Activated naive CD8-positive, alpha-beta T cell treated with anti-CD3 and anti-CD28 coated beads, Interleukin-2, amount 50 U/mL, for 24 hours (primary cell): ENCODE data around the gene SNRNP70.
"Not testable (repeated sequence)": the region's sequence is repeated elsewhere in the genome, so short reads cannot be mapped to it uniquely, and the experiment has no call there.

Source experiments
- ATAC-seq: fragments of 150-1000 bp; cut with Tn5 transposase; one replicate; pipeline ENCODE4 v1.10.0; 2021
- DNase-seq: peaks from one replicate; pipeline ENCODE4 v3.0.0; 2021
- H3K27ac Mint-ChIP-seq: one replicate; pipeline ENCODE4 v1.8.0; 2021; ENCODE audit warnings: mild to moderate bottlenecking, mixed read lengths
- H3K27me3 Mint-ChIP-seq: one replicate; pipeline ENCODE4 v1.8.0; 2021; ENCODE audit warnings: mixed read lengths
- H3K36me3 Mint-ChIP-seq: one replicate; pipeline ENCODE4 v1.8.0; 2021; ENCODE audit warnings: low read depth, mixed read lengths
- H3K4me1 Mint-ChIP-seq: one replicate; pipeline ENCODE4 v1.8.0; 2021; ENCODE audit warnings: mixed read lengths
- H3K4me3 Mint-ChIP-seq: one replicate; pipeline ENCODE4 v1.8.0; 2021; ENCODE audit warnings: mild to moderate bottlenecking, moderate library complexity, mixed read lengths
- H3K9me3 Mint-ChIP-seq: one replicate; pipeline ENCODE4 v1.8.0; 2021; ENCODE audit warnings: mixed read lengths

Gene SNRNP70

GRCh38 chr19:49074869-49075268 is 10.4 kb upstream of the SNRNP70 start:
- not testable (repeated sequence) for ATAC-seq, H3K4me3 Mint-ChIP-seq, H3K36me3 Mint-ChIP-seq

GRCh38 chr19:49080392-49080791 is 4.9 kb upstream of the SNRNP70 start:
- Mint-ChIP-seq H3K4me3 (no peak overlapping the region), H3K4me1 (peaks cover 9% of the 10 kb centered on the region), H3K9me3 (no peaks in the 10 kb centered on the region), H3K27ac (no peak overlapping the region), H3K36me3 (peaks cover 6% of the 10 kb centered on the region), H3K27me3 (peaks cover 11% of the 10 kb centered on the region)
- DNase-seq (no peak), ATAC-seq (no peak)

More at GRCh38 chr19:49074869-49075268, 10.4 kb upstream of the SNRNP70 start:
- DNase-seq, H3K27ac Mint-ChIP-seq, H3K9me3 Mint-ChIP-seq: not testable (repeated sequence)
- peaks cover 10% of the 10 kb centered on the region for H3K4me1 Mint-ChIP-seq
- H3K27me3 Mint-ChIP-seq: peaks cover 44% of the 10 kb centered on the region

- H3K4me3 Mint-ChIP-seq: no peak overlapping the region
- ATAC-seq (no peak), DNase-seq (no peak)
- no peaks in the 10 kb centered on the region for H3K9me3 Mint-ChIP-seq
- peaks cover 9% of the 10 kb centered on the region for H3K27me3 Mint-ChIP-seq
- peaks cover 13% of the 10 kb centered on the region for H3K4me1 Mint-ChIP-seq
- H3K36me3 Mint-ChIP-seq: peaks cover 13% of the 10 kb centered on the region
- H3K27ac Mint-ChIP-seq: no peak overlapping the region
Measured at GRCh38 chr19:49081273-49081672, 4.0 kb upstream of the SNRNP70 start.

GRCh38 chr19:49084206-49085019 is 838 bp upstream of the SNRNP70 start:
- H3K4me1 Mint-ChIP-seq: peaks cover 38% of the 10 kb centered on the region
- peaks cover 32% of the 10 kb centered on the region for H3K36me3 Mint-ChIP-seq
- H3K4me3 Mint-ChIP-seq: peak overlapping the region; percentile 91
- H3K9me3 Mint-ChIP-seq: no peaks in the 10 kb centered on the region
- DNase-seq (no peak), ATAC-seq (no peak)
- H3K27ac Mint-ChIP-seq: peak overlapping the region; percentile 93
- peaks cover 5% of the 10 kb centered on the region for H3K27me3 Mint-ChIP-seq

- peaks cover 48% of the 10 kb centered on the region for H3K4me1 Mint-ChIP-seq
- peaks cover 2% of the 10 kb centered on the region for H3K27me3 Mint-ChIP-seq
- ATAC-seq: no peak
- H3K27ac Mint-ChIP-seq: peak overlapping the region; percentile 93
- H3K9me3 Mint-ChIP-seq: no peaks in the 10 kb centered on the region
- no peak for DNase-seq
- H3K4me3 Mint-ChIP-seq: peak overlapping the region; percentile 91
- H3K36me3 Mint-ChIP-seq: peaks cover 38% of the 10 kb centered on the region
Measured at GRCh38 chr19:49085868-49086232, 599 bp downstream of the SNRNP70 start.

- Mint-ChIP-seq H3K36me3 (peaks cover 41% of the 10 kb centered on the region), H3K27ac (peak overlapping the region; percentile 93), H3K27me3 (peaks cover 2% of the 10 kb centered on the region), H3K4me1 (peaks cover 50% of the 10 kb centered on the region), H3K4me3 (peak overlapping the region; percentile 91), H3K9me3 (no peaks in the 10 kb centered on the region)
- DNase-seq (no peak), ATAC-seq (no peak)
Measured at GRCh38 chr19:49086296-49086695, 1.0 kb downstream of the SNRNP70 start.

- Mint-ChIP-seq H3K4me1 (peaks cover 42% of the 10 kb centered on the region), H3K9me3 (no peaks in the 10 kb centered on the region), H3K27ac (peak overlapping the region; percentile 8), H3K4me3 (no peak overlapping the region), H3K36me3 (peaks cover 56% of the 10 kb centered on the region), H3K27me3 (no peaks in the 10 kb centered on the region)
- ATAC-seq (no peak), DNase-seq (no peak)
Measured at GRCh38 chr19:49091391-49092038, 6.3 kb downstream of the SNRNP70 start.

GRCh38 chr19:49092686-49093085 is 7.4 kb downstream of the SNRNP70 start:
- Mint-ChIP-seq H3K27ac (no peak overlapping the region), H3K27me3 (no peaks in the 10 kb centered on the region), H3K9me3 (no peaks in the 10 kb centered on the region), H3K36me3 (peaks cover 51% of the 10 kb centered on the region), H3K4me3 (no peak overlapping the region), H3K4me1 (peaks cover 30% of the 10 kb centered on the region)
- DNase-seq: no peak
- no peak for ATAC-seq

GRCh38 chr19:49094505-49095482 is 9.5 kb downstream of the SNRNP70 start:
- Mint-ChIP-seq H3K4me1 (peaks cover 19% of the 10 kb centered on the region), H3K27me3 (no peaks in the 10 kb centered on the region), H3K4me3 (no peak overlapping the region), H3K9me3 (no peaks in the 10 kb centered on the region), H3K36me3 (peaks cover 55% of the 10 kb centered on the region), H3K27ac (no peak overlapping the region)
- DNase-seq (no peak), ATAC-seq (no peak)

- no peaks in the 10 kb centered on the region for H3K9me3 Mint-ChIP-seq
- no peaks in the 10 kb centered on the region for H3K4me1 Mint-ChIP-seq
- H3K4me3 Mint-ChIP-seq: no peak overlapping the region
- H3K36me3 Mint-ChIP-seq: peaks cover 52% of the 10 kb centered on the region
- peak; percentile 79 for ATAC-seq
- DNase-seq: peak; percentile 67
- H3K27ac Mint-ChIP-seq: no peak overlapping the region
- H3K27me3 Mint-ChIP-seq: no peaks in the 10 kb centered on the region
Measured at GRCh38 chr19:49097453-49098288, 12.4 kb downstream of the SNRNP70 start.

- Mint-ChIP-seq H3K4me1 (no peaks in the 10 kb centered on the region), H3K27ac (peak overlapping the region; percentile 31), H3K4me3 (no peak overlapping the region), H3K9me3 (no peaks in the 10 kb centered on the region), H3K27me3 (no peaks in the 10 kb centered on the region), H3K36me3 (peaks cover 47% of the 10 kb centered on the region)
- no peak for DNase-seq
- ATAC-seq: no peak
Measured at GRCh38 chr19:49098795-49099194, 13.5 kb downstream of the SNRNP70 start.

- DNase-seq: no peak
- Mint-ChIP-seq H3K9me3 (no peaks in the 10 kb centered on the region), H3K27ac (no peak overlapping the region), H3K4me1 (peaks cover 5% of the 10 kb centered on the region), H3K4me3 (no peak overlapping the region), H3K36me3 (peaks cover 48% of the 10 kb centered on the region), H3K27me3 (no peaks in the 10 kb centered on the region)
- ATAC-seq: no peak
Measured at GRCh38 chr19:49101160-49101559, 15.9 kb downstream of the SNRNP70 start.

GRCh38 chr19:49102303-49102702 is 17.1 kb downstream of the SNRNP70 start:
- Mint-ChIP-seq H3K27me3 (no peaks in the 10 kb centered on the region), H3K4me1 (peaks cover 5% of the 10 kb centered on the region), H3K9me3 (no peaks in the 10 kb centered on the region), H3K27ac (no peak overlapping the region), H3K36me3 (peaks cover 53% of the 10 kb centered on the region), H3K4me3 (no peak overlapping the region)
- no peak for DNase-seq
- ATAC-seq: no peak
